ENCODE results near the gene TSSK3. TPM values are rescaled to one million over a fixed set of nuclear protein-coding genes. Genes with fewer than 3 reads are reported as not detected.

TSSK3 gene
- total RNA-seq, 2 experiments from 2014 or later: 0.98 TPM; not detected in 1

GRCh38 chr1:32413507-32414185 is 51.3 kb downstream of the TSSK3 start:
- Histone ChIP-seq H3K27me3 (ENCODE audit: control insufficient read depth in 1 of 2, insufficient read depth in 2 of 2, low read length in 2 of 2) (no peaks in the 10 kb centered on the region), H3K27ac (ENCODE audit: low read depth in 1 of 2, low read length in 2 of 2) (no peak overlapping the region), H3K4me1 (ENCODE audit: insufficient read depth, low read length) (peaks cover 2% of the 10 kb centered on the region), H3K4me3 (ENCODE audit: low read length) (no peak overlapping the region), H3K9me3 (ENCODE audit: control insufficient read depth in 1 of 2, insufficient read depth in 1 of 2, low read length in 2 of 2) (no peaks in the 10 kb centered on the region), H3K36me3 (ENCODE audit: insufficient read depth, low read length) (no peaks in the 10 kb centered on the region)
- no peaks in the 10 kb centered on the region for H3K4me1 Mint-ChIP-seq (ENCODE audit: low read depth)
- peaks cover 20% of the 10 kb centered on the region for H3K27me3 Mint-ChIP-seq
- no peak overlapping the region for H3K27ac Mint-ChIP-seq
- DNase-seq: peak; percentile 48 to 91 (median 66)
- no peak overlapping the region for H3K4me3 Mint-ChIP-seq
- H3K9me3 Mint-ChIP-seq: no peaks in the 10 kb centered on the region
- ChIA-PET POLR2A (no interaction called here), CTCF (interaction anchor here (1.5 to 4.5 kb wide), 2 partner anchors 12 to 198 kb away, joined by 4 to 28 read pairs; no protein-coding TSS in a partner anchor)
- ATAC-seq (ENCODE audit: poor library complexity): peak; percentile 83
- TF ChIP-seq CTCF (IDR thresholded peaks at IDR 0.05): peak; percentile 84
- H3K36me3 Mint-ChIP-seq (ENCODE audit: low read depth): no peaks in the 10 kb centered on the region
- intact Hi-C loops (cut with DNase I, micrococcal nuclease): loop anchor here (1.0 to 10.0 kb wide), 8 partner anchors 13 to 751 kb away; no protein-coding TSS in a partner anchor

Other genes with a start within 250 kb of the TSSK3 start
- 1 to 10 TPM; 6.3 to 6.4 TPM for gene TXLNA, start 182.9 kb upstream of the TSSK3 start, total RNA-seq
- gene CCDC28B, start 161.9 kb upstream of the TSSK3 start, total RNA-seq: 1 to 10 TPM; 4.0 to 5.7 TPM
- gene IQCC, start 156.9 kb upstream of the TSSK3 start, total RNA-seq: 1 to 10 TPM; 2.4 to 3.2 TPM
- gene DCDC2B, start 153.4 kb upstream of the TSSK3 start, total RNA-seq: under 1 TPM in 1 of 2 experiments, not detected in 1; 0.14 TPM
- 10 to 100 TPM; 11.5 to 12.8 TPM for gene TMEM234, start 140.2 kb upstream of the TSSK3 start, total RNA-seq
- gene EIF3I, start 140.1 kb upstream of the TSSK3 start, total RNA-seq: 100 to 1,000 TPM; 103 to 110 TPM
- under 1 TPM; 0.38 to 0.45 TPM for gene FAM167B, start 115.3 kb upstream of the TSSK3 start, total RNA-seq
- gene LCK, start 111.3 kb upstream of the TSSK3 start, total RNA-seq: 100 to 1,000 TPM; 187 to 188 TPM
- gene HDAC1, start 70.5 kb upstream of the TSSK3 start, total RNA-seq: 10 to 100 TPM; 56.9 to 61.0 TPM
- gene MARCKSL1, start 26.3 kb upstream of the TSSK3 start, total RNA-seq: 10 to 100 TPM; 23.4 to 23.6 TPM
- 10 to 100 TPM; 38.0 to 38.6 TPM for gene FAM229A, start 54 bp upstream of the TSSK3 start, total RNA-seq
- gene BSDC1, start 31.9 kb downstream of the TSSK3 start, total RNA-seq: 100 to 1,000 TPM; 186 to 190 TPM
- not detected for gene ZBTB8B, start 102.5 kb downstream of the TSSK3 start, total RNA-seq
- gene ZBTB8A, start 176.9 kb downstream of the TSSK3 start, total RNA-seq: not detected